Measurements from ENCODE around the gene METTL25B.

The METTL25B gene

GRCh38 chr1:156726549-156727226 lies 1.6 kb upstream of the METTL25B start:
- peaks cover 35% of the 10 kb centered on the region for H3K79me1 ChIP-seq (ENCODE audit: low read length)
- no peak overlapping the region for H3K4ac ChIP-seq (ENCODE audit: low read depth, low read length)
- peaks cover 8% of the 10 kb centered on the region for H3K4me1 ChIP-seq (ENCODE audit: control insufficient read depth, low read depth, low read length)
- H4K8ac ChIP-seq (ENCODE audit: low read depth, low read length) = no peak overlapping the region
- no peak overlapping the region for H2AK5ac ChIP-seq (ENCODE audit: low read length)
- no peak overlapping the region for H2BK5ac ChIP-seq (ENCODE audit: low read length)
- H3K4me2 ChIP-seq (ENCODE audit: low read length) = peak overlapping the region; percentile 90
- peak overlapping the region; percentile 69 for H3K9ac ChIP-seq (ENCODE audit: low read length)
- no peak overlapping the region for H3K23ac ChIP-seq (ENCODE audit: low read length)
- no peak overlapping the region for H2BK120ac ChIP-seq (ENCODE audit: low read depth, low read length)
- no CpG with 5 or more reads among the region's 15 CpGs for WGBS (ENCODE audit: extremely low coverage, insufficient coverage, low lambda C conversion rate)
- H3K36me3 ChIP-seq (ENCODE audit: control insufficient read depth, insufficient read depth, low read length) = peaks cover 5% of the 10 kb centered on the region
- H2BK15ac ChIP-seq (replicated peaks; ENCODE audit: low read depth) = no peak overlapping the region
- DNase-seq = peak; percentile 85
- H3K18ac ChIP-seq (ENCODE audit: low read length) = no peak overlapping the region
- no peaks in the 10 kb centered on the region for H3K27me3 ChIP-seq (ENCODE audit: insufficient read depth, low read length, poor library complexity)
- H3K4me3 ChIP-seq (ENCODE audit: low read length) = no peak overlapping the region
- H3K56ac ChIP-seq (ENCODE audit: low read length) = peak overlapping the region; percentile 83
- peaks cover 54% of the 10 kb centered on the region for H3K79me2 ChIP-seq (ENCODE audit: control insufficient read depth, insufficient read depth, low read length)
- H3K27ac ChIP-seq (ENCODE audit: low read depth, low read length) = no peak overlapping the region
- H4K5ac ChIP-seq (ENCODE audit: low read length) = no peak overlapping the region

- no peak overlapping the region for H2AK5ac ChIP-seq (ENCODE audit: low read length)
- no peak for DNase-seq
- no peak overlapping the region for H3K4ac ChIP-seq (ENCODE audit: low read depth, low read length)
- H2BK15ac ChIP-seq (replicated peaks; ENCODE audit: low read depth) = no peak overlapping the region
- no peak overlapping the region for H2BK120ac ChIP-seq (ENCODE audit: low read depth, low read length)
- H3K9ac ChIP-seq (ENCODE audit: low read length) = peak overlapping the region; percentile 99
- H4K5ac ChIP-seq (ENCODE audit: low read length) = no peak overlapping the region
- H3K27me3 ChIP-seq (ENCODE audit: insufficient read depth, low read length, poor library complexity) = no peaks in the 10 kb centered on the region
- no peak overlapping the region for H4K8ac ChIP-seq (ENCODE audit: low read depth, low read length)
- H3K36me3 ChIP-seq (ENCODE audit: control insufficient read depth, insufficient read depth, low read length) = peaks cover 5% of the 10 kb centered on the region
- no peak overlapping the region for H3K27ac ChIP-seq (ENCODE audit: low read depth, low read length)
- peak overlapping the region; percentile 99 for H3K56ac ChIP-seq (ENCODE audit: low read length)
- peaks cover 54% of the 10 kb centered on the region for H3K79me2 ChIP-seq (ENCODE audit: control insufficient read depth, insufficient read depth, low read length)
- H3K79me1 ChIP-seq (ENCODE audit: low read length) = peaks cover 35% of the 10 kb centered on the region
- no peak overlapping the region for H3K18ac ChIP-seq (ENCODE audit: low read length)
- peak overlapping the region; percentile 89 for H3K4me2 ChIP-seq (ENCODE audit: low read length)
- no peak overlapping the region for H2BK5ac ChIP-seq (ENCODE audit: low read length)
- H3K23ac ChIP-seq (ENCODE audit: low read length) = no peak overlapping the region
- no CpG with 5 or more reads among the region's 7 CpGs for WGBS (ENCODE audit: extremely low coverage, insufficient coverage, low lambda C conversion rate)
- peaks cover 8% of the 10 kb centered on the region for H3K4me1 ChIP-seq (ENCODE audit: control insufficient read depth, low read depth, low read length)
- peak overlapping the region; percentile 98 for H3K4me3 ChIP-seq (ENCODE audit: low read length)
Measured at GRCh38 chr1:156727492-156727891, 777 bp upstream of the METTL25B start.

GRCh38 chr1:156728599-156729462 lies 562 bp downstream of the METTL25B start, which contains the start of gene ISG20L2:
Gene ISG20L2 (minus strand): TSS chr1:156728766. CDS start chr1:156727652, 1,114 bp downstream.
- WGBS (ENCODE audit: extremely low coverage, insufficient coverage, low lambda C conversion rate) = no CpG with 5 or more reads among the region's 57 CpGs
- H3K27ac ChIP-seq (ENCODE audit: low read depth, low read length) = peak within 1 kb of the TSS; percentile 46
- H3K56ac ChIP-seq (ENCODE audit: low read length) = peak within 1 kb of the TSS; percentile 99
- H3K4me3 ChIP-seq (ENCODE audit: low read length) = peak within 1 kb of the TSS; percentile 98
- peak within 1 kb of the TSS; percentile 62 for H2BK5ac ChIP-seq (ENCODE audit: low read length)
- peak within 1 kb of the TSS; percentile 72 for H3K18ac ChIP-seq (ENCODE audit: low read length)
- H3K4me2 ChIP-seq (ENCODE audit: low read length) = peak within 1 kb of the TSS; percentile 89
- H4K8ac ChIP-seq (ENCODE audit: low read depth, low read length) = no peak within 1 kb of the TSS
- peaks cover 2% of the 10 kb centered on the region for H3K36me3 ChIP-seq (ENCODE audit: control insufficient read depth, insufficient read depth, low read length)
- H3K79me1 ChIP-seq (ENCODE audit: low read length) = peaks cover 27% of the 10 kb centered on the region
- H4K5ac ChIP-seq (ENCODE audit: low read length) = peak within 1 kb of the TSS; percentile 10
- H3K27me3 ChIP-seq (ENCODE audit: insufficient read depth, low read length, poor library complexity) = no peaks in the 10 kb centered on the region
- no peak within 1 kb of the TSS for H2BK15ac ChIP-seq (replicated peaks; ENCODE audit: low read depth)
- peak within 1 kb of the TSS; percentile 99 for H3K9ac ChIP-seq (ENCODE audit: low read length)
- H3K4ac ChIP-seq (ENCODE audit: low read depth, low read length) = peak within 1 kb of the TSS; percentile 46
- DNase-seq = peak; percentile 99
- H3K23ac ChIP-seq (ENCODE audit: low read length) = no peak within 1 kb of the TSS
- H2AK5ac ChIP-seq (ENCODE audit: low read length) = peak within 1 kb of the TSS; percentile 28
- peaks cover 8% of the 10 kb centered on the region for H3K4me1 ChIP-seq (ENCODE audit: control insufficient read depth, low read depth, low read length)
- no peak within 1 kb of the TSS for H2BK120ac ChIP-seq (ENCODE audit: low read depth, low read length)
- peaks cover 44% of the 10 kb centered on the region for H3K79me2 ChIP-seq (ENCODE audit: control insufficient read depth, insufficient read depth, low read length)

- no peak overlapping the region for H3K9ac ChIP-seq (ENCODE audit: low read length)
- H3K79me2 ChIP-seq (ENCODE audit: control insufficient read depth, insufficient read depth, low read length) = peaks cover 2% of the 10 kb centered on the region
- H4K5ac ChIP-seq (ENCODE audit: low read length) = no peak overlapping the region
- H3K23ac ChIP-seq (ENCODE audit: low read length) = no peak overlapping the region
- no peak overlapping the region for H3K27ac ChIP-seq (ENCODE audit: low read depth, low read length)
- H4K8ac ChIP-seq (ENCODE audit: low read depth, low read length) = no peak overlapping the region
- H3K27me3 ChIP-seq (ENCODE audit: insufficient read depth, low read length, poor library complexity) = no peaks in the 10 kb centered on the region
- no peak overlapping the region for H3K56ac ChIP-seq (ENCODE audit: low read length)
- no CpG with 5 or more reads among the region's 20 CpGs for WGBS (ENCODE audit: extremely low coverage, insufficient coverage, low lambda C conversion rate)
- no peak overlapping the region for H2AK5ac ChIP-seq (ENCODE audit: low read length)
- no peak overlapping the region for H3K4me2 ChIP-seq (ENCODE audit: low read length)
- no peak overlapping the region for H2BK15ac ChIP-seq (replicated peaks; ENCODE audit: low read depth)
- no peak for DNase-seq
- H3K4me1 ChIP-seq (ENCODE audit: control insufficient read depth, low read depth, low read length) = no peaks in the 10 kb centered on the region
- no peak overlapping the region for H3K18ac ChIP-seq (ENCODE audit: low read length)
- H2BK5ac ChIP-seq (ENCODE audit: low read length) = no peak overlapping the region
- H3K79me1 ChIP-seq (ENCODE audit: low read length) = peaks cover 3% of the 10 kb centered on the region
- no peak overlapping the region for H3K4me3 ChIP-seq (ENCODE audit: low read length)
- H3K36me3 ChIP-seq (ENCODE audit: control insufficient read depth, insufficient read depth, low read length) = peaks cover 2% of the 10 kb centered on the region
- H2BK120ac ChIP-seq (ENCODE audit: low read depth, low read length) = no peak overlapping the region
- H3K4ac ChIP-seq (ENCODE audit: low read depth, low read length) = no peak overlapping the region
Measured at GRCh38 chr1:156733989-156734584, 5.8 kb downstream of the METTL25B start.

- Histone ChIP-seq H4K5ac (ENCODE audit: low read length) (no peak overlapping the region), H2BK15ac (replicated peaks; ENCODE audit: low read depth) (no peak overlapping the region), H3K4me1 (ENCODE audit: control insufficient read depth, low read depth, low read length) (peaks cover 6% of the 10 kb centered on the region), H3K27me3 (ENCODE audit: insufficient read depth, low read length, poor library complexity) (no peaks in the 10 kb centered on the region), H3K79me2 (ENCODE audit: control insufficient read depth, insufficient read depth, low read length) (no peaks in the 10 kb centered on the region), H3K79me1 (ENCODE audit: low read length) (no peaks in the 10 kb centered on the region), H3K9ac (ENCODE audit: low read length) (no peak overlapping the region), H2AK5ac (ENCODE audit: low read length) (no peak overlapping the region), H2BK5ac (ENCODE audit: low read length) (no peak overlapping the region), H2BK120ac (ENCODE audit: low read depth, low read length) (no peak overlapping the region), H3K27ac (ENCODE audit: low read depth, low read length) (no peak overlapping the region), H3K36me3 (ENCODE audit: control insufficient read depth, insufficient read depth, low read length) (peaks cover 4% of the 10 kb centered on the region), H3K56ac (ENCODE audit: low read length) (no peak overlapping the region), H3K4me2 (ENCODE audit: low read length) (no peak overlapping the region), H4K8ac (ENCODE audit: low read depth, low read length) (no peak overlapping the region), H3K18ac (ENCODE audit: low read length) (no peak overlapping the region), H3K4ac (ENCODE audit: low read depth, low read length) (no peak overlapping the region), H3K23ac (ENCODE audit: low read length) (no peak overlapping the region), H3K4me3 (ENCODE audit: low read length) (no peak overlapping the region)
- DNase-seq = no peak
- WGBS (ENCODE audit: extremely low coverage, insufficient coverage, low lambda C conversion rate) = no CpG with 5 or more reads among the region's 10 CpGs
Measured at GRCh38 chr1:156738407-156738806, 10.1 kb downstream of the METTL25B start.
